Suprapubic skin (tissue), 4 donors: ENCODE data around the gene HDAC11.

Source experiments
- EP300 ChIP-seq: sonication (generic); formaldehyde crosslinking; IDR thresholded peaks from one replicate; pipeline ENCODE4 v1.6.1; 2017; ENCODE audit warnings: antibody characterized with exemption
- POLR2A ChIP-seq, 2 donors: fragments of 450-650 bp; IDR thresholded peaks; one replicate each; pipeline ENCODE4 v1.6.1; 2017; ENCODE audit warnings: antibody characterized with exemption in 2 of 2, mild to moderate bottlenecking in 2 of 2, moderate library complexity in 2 of 2
- POLR2AphosphoS5 ChIP-seq, 3 donors: sonication (generic); formaldehyde crosslinking; IDR thresholded peaks; one replicate each; pipeline ENCODE4 v1.6.1; 2017; ENCODE audit warnings: antibody characterized with exemption in 3 of 3
- TF ChIP-seq, protein P1 (sequence below), 2 donors: fragments of 200-600 bp in 1 of 2; fragments of 450-650 bp in 1 of 2; sonication (generic) in 1 of 2; IDR thresholded peaks; one replicate each; pipeline ENCODE4 v1.5.1; 2016 to 2019; ENCODE audit warnings: antibody characterized with exemption in 2 of 2, mild to moderate bottlenecking in 1 of 2, moderate library complexity in 1 of 2

DNA sequence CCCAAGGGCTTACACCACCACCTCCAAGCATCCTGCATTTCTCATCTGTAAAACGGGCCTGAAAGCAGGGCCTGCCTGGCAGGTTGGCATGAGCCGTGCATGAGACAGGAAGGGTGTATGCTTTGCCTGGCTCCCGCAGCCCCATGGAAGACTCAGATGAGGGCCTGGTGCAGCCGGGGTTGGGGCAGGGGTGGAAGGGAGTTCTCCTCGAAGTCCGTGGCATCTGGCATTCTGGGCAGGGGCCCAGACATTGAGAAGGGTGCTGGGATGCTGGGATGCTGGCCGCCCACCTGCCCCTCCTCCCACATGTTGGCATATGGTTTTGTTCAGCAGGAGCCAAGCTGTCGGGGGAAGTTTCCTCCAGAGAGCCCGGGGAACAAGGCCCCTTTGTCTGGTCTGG, 55.8 kb downstream of the HDAC11 start:
- TF ChIP-seq, protein P1, sequence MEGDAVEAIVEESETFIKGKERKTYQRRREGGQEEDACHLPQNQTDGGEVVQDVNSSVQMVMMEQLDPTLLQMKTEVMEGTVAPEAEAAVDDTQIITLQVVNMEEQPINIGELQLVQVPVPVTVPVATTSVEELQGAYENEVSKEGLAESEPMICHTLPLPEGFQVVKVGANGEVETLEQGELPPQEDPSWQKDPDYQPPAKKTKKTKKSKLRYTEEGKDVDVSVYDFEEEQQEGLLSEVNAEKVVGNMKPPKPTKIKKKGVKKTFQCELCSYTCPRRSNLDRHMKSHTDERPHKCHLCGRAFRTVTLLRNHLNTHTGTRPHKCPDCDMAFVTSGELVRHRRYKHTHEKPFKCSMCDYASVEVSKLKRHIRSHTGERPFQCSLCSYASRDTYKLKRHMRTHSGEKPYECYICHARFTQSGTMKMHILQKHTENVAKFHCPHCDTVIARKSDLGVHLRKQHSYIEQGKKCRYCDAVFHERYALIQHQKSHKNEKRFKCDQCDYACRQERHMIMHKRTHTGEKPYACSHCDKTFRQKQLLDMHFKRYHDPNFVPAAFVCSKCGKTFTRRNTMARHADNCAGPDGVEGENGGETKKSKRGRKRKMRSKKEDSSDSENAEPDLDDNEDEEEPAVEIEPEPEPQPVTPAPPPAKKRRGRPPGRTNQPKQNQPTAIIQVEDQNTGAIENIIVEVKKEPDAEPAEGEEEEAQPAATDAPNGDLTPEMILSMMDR (IDR thresholded peaks at IDR 0.05) = no peak
- no peak for TF ChIP-seq EP300
- TF ChIP-seq POLR2AphosphoS5 (IDR thresholded peaks at IDR 0.05) = no peak
- no peak for TF ChIP-seq POLR2A (IDR thresholded peaks at IDR 0.05)
